K562 (cell line): ENCODE measurements around the gene MRPL11. TPM values are rescaled to one million over a fixed set of nuclear protein-coding genes. Genes with fewer than 3 reads are reported as not detected.

ENCODE experiments used
- ATAC-seq: fragments of 200-7000 bp; cut with Tn5 transposase; 3 replicates; pipeline ENCODE4 v1.9.1; 2020; ENCODE audit warnings: moderate library complexity
- BruUV-seq: library from RNA; stranded (reverse); fragments of 400-500 nt; replicated peaks from 2 replicates; lab custom pipeline; 2021; lab: Mats Ljungman, UMichigan
- CTCF ChIA-PET: fragments of 300-600 bp; formaldehyde crosslinking; extraction: SDS; loops from one replicate; lab custom pipeline; 2021; ENCODE audit warnings: low intra/inter-chr PET ratio; lab: Yijun Ruan, JAX
- POLR2A ChIA-PET: fragments of 300-600, 350-650 bp; sonication (Branson Sonifier 250); formaldehyde crosslinking; extraction: SDS; loops from one replicate; lab custom pipeline; 2021; ENCODE audit warnings: antibody characterized with exemption, inconsistent platforms; lab: Yijun Ruan, JAX
- DNase-seq, 4 experiments: peaks; one replicate each; pipeline versions ENCODE4 v3.0.0 to v3.0.0-alpha.2; 2011 to 2018; ENCODE audit warnings: low spot score in 3 of 4, mixed read lengths in 3 of 4; ENCODE audit errors: extremely low read depth in 1 of 4
- FAIRE-seq: peaks from 2 replicates; lab custom pipeline; 2011; peaks lifted over from hg19 to GRCh38; lab: Jason Lieb, UNC
- H2AFZ ChIP-seq: 2 replicates; pipeline ENCODE4 v1.6.0; 2011; ENCODE audit warnings: low read depth, low read length, control low read depth, inconsistent platforms
- H3K27ac ChIP-seq: fragments of 200-600 bp; 3 replicates; pipeline ENCODE4 v1.8.0; 2011; ENCODE audit warnings: low read depth, mild to moderate bottlenecking, control low read depth, inconsistent platforms, low read length, moderate library complexity, mixed read lengths; ENCODE audit errors: extremely low read depth
- H3K27me3 ChIP-seq, 2 experiments: fragments of 300-600 bp in 1 of 2; 2 replicates in 1 of 2; 3 replicates in 1 of 2; pipeline versions ENCODE4 v1.6.0 to v1.8.0; 2011; ENCODE audit warnings: inconsistent platforms in 2 of 2, low read length in 2 of 2, mild to moderate bottlenecking in 1 of 2, mixed read lengths in 1 of 2, moderate library complexity in 1 of 2; ENCODE audit not compliant: control insufficient read depth in 2 of 2, insufficient read depth in 2 of 2
- H3K36me3 ChIP-seq: fragments of 300-600 bp; 3 replicates; pipeline ENCODE4 v1.8.0; 2011; ENCODE audit warnings: mild to moderate bottlenecking, low read length, inconsistent platforms; ENCODE audit not compliant: control insufficient read depth, insufficient read depth
- H3K4me1 ChIP-seq, 2 experiments: fragments of 200-600 bp in 1 of 2; replicated peaks in 1 of 2; 2 replicates in 1 of 2; 3 replicates in 1 of 2; pipeline versions ENCODE4 v1.5.1 to v1.8.0; 2011; ENCODE audit warnings: inconsistent platforms in 2 of 2, low read length in 2 of 2, mild to moderate bottlenecking in 1 of 2, mixed read lengths in 1 of 2, moderate library complexity in 1 of 2; ENCODE audit not compliant: control insufficient read depth in 2 of 2, insufficient read depth in 2 of 2
- H3K4me2 ChIP-seq: 2 replicates; pipeline ENCODE4 v1.6.1; 2011; ENCODE audit warnings: low read length, control low read depth, inconsistent platforms, mixed read lengths; ENCODE audit not compliant: insufficient read depth
- H3K4me3 ChIP-seq: fragments of 200-600 bp; sonication (generic), shearing (Covaris generic); 2 replicates; pipeline ENCODE4 v1.5.1; 2016; ENCODE audit warnings: control low read depth, inconsistent platforms
- H3K79me2 ChIP-seq: fragments of 200-600 bp; 3 replicates; pipeline ENCODE4 v1.8.0; 2011; ENCODE audit warnings: low read length, inconsistent platforms; ENCODE audit not compliant: control insufficient read depth, insufficient read depth
- H3K9ac ChIP-seq, 2 experiments: 2 replicates each; pipeline versions ENCODE4 v1.6.0 to v1.6.1; 2011; ENCODE audit warnings: low read depth in 2 of 2, low read length in 2 of 2, control low read depth in 1 of 2, inconsistent platforms in 1 of 2, mild to moderate bottlenecking in 1 of 2, mixed read lengths in 1 of 2; ENCODE audit not compliant: insufficient read depth in 1 of 2
- H3K9me1 ChIP-seq: one replicate; pipeline ENCODE4 v1.6.0; 2011; ENCODE audit warnings: inconsistent platforms, mild to moderate bottlenecking, low read length, moderate library complexity; ENCODE audit not compliant: control insufficient read depth, insufficient read depth
- H3K9me3 ChIP-seq: replicated peaks from 2 replicates; pipeline ENCODE4 v1.5.1; 2011; ENCODE audit warnings: low read depth, low read length, inconsistent platforms; ENCODE audit not compliant: control insufficient read depth, insufficient read depth
- H4K20me1 ChIP-seq: replicated peaks from 2 replicates; pipeline ENCODE4 v1.6.1; 2011; ENCODE audit warnings: low read length, inconsistent platforms, mixed read lengths; ENCODE audit not compliant: control insufficient read depth, insufficient read depth
- CEBPG ChIP-seq, 3 experiments: fragments of 200-800 bp in 1 of 3; sonication (Bioruptor generic) in 1 of 3; sonication (generic) in 1 of 3; formaldehyde crosslinking in 1 of 3; IDR thresholded peaks in 2 of 3; conservative IDR thresholded peaks in 1 of 3; 2 replicates each; pipeline versions ENCODE4 v1.6.1 to v1.8.0; 2016 to 2022; ENCODE audit warnings: missing compliant biosample characterization in 2 of 3, missing genetic modification characterization in 2 of 3, mild to moderate bottlenecking in 1 of 3, missing genetic modification reagents in 1 of 3
- MYC ChIP-seq, 2 experiments: fragments of 250-450 bp in 1 of 2; sonication (Bioruptor Pico) in 1 of 2; IDR thresholded peaks; 2 replicates each; pipeline versions ENCODE4 v1.5.1 to v1.6.1; 2012 to 2021; ENCODE audit warnings: low read depth in 2 of 2, borderline replicate concordance in 1 of 2, improper control_type of control experiment in 1 of 2, low read length in 1 of 2, mild to moderate bottlenecking in 1 of 2, moderate library complexity in 1 of 2
- TRIM24 ChIP-seq, 2 experiments: fragments of 450-650 bp; IDR thresholded peaks; 2 replicates each; pipeline ENCODE4 v1.6.1; 2016
- ZNF408 ChIP-seq: fragments of 250-450 bp; sonication (Bioruptor Pico); IDR thresholded peaks from 2 replicates; pipeline ENCODE4 v1.4.0; 2020; ENCODE audit warnings: low read depth, mild to moderate bottlenecking, moderate library complexity
- ZNF589 ChIP-seq: fragments of 200-800 bp; sonication (Bioruptor generic); IDR thresholded peaks from 2 replicates; pipeline ENCODE4 v1.6.1; 2016; ENCODE audit warnings: low read depth, missing genetic modification characterization, missing compliant biosample characterization
- WGBS: fragments of 100-300 bp; shearing (Covaris generic); methylation state at CpG from one replicate; pipeline ENCODE4 v1.1.6; 2016; ENCODE audit warnings: low coverage, mixed read lengths; ENCODE audit not compliant: insufficient coverage; ENCODE audit errors: missing lambda C conversion rate; 5-methylcytosine and 5-hydroxymethylcytosine counted together
- in situ Hi-C: fragments of 300-500 bp; cut with MboI; formaldehyde crosslinking; loops from 4 replicates; pipeline ENCODE4 v1.15.0; 2018; ENCODE audit warnings: inconsistent platforms, mixed read lengths
- intact Hi-C: fragments of 100-400 bp; cut with micrococcal nuclease; formaldehyde crosslinking; loops from 2 replicates; pipeline ENCODE4 v1.14.2; 2022
- polyA plus RNA-seq, 8 experiments: library from polyadenylated mRNA; depleted of rRNA in 4 of 8; stranded (reverse) in 5 of 8; unstranded in 3 of 8; fragments of >200 nt; fragmentation: Nextera tagmentation in 2 of 8; fragmentation: Illumina TruSeq in 1 of 8; extraction: Ambion mirVana in 2 of 8; extraction: Trizol in 1 of 8; gene quantifications; 2 replicates each; pipeline versions ENCODE4 v1.2.1 to v1.2.3, GENCODE V29; 2011 to 2014; ENCODE audit warnings: inconsistent platforms in 1 of 8, missing spikeins in 1 of 8
- total RNA-seq, 7 experiments: library from RNA; depleted of rRNA in 6 of 7; stranded (reverse); fragments of >200 nt in 6 of 7; fragmentation: Illumina TruSeq in 2 of 7; extraction: Trizol in 2 of 7; gene quantifications; 2 replicates each; pipeline versions ENCODE4 v1.2.1 to v1.2.3, GENCODE V29; 2011 to 2021; ENCODE audit warnings: low replicate concordance in 1 of 7
- TF ChIP-seq, protein P1 (sequence below), 3 experiments: IDR thresholded peaks in 2 of 3; conservative IDR thresholded peaks in 1 of 3; 2 replicates each; pipeline ENCODE4 v1.5.1; 2011 to 2012; ENCODE audit warnings: low read length in 3 of 3, mild to moderate bottlenecking in 3 of 3, control low read depth in 2 of 3, improper control_type of control experiment in 1 of 3, inconsistent platforms in 1 of 3, low read depth in 1 of 3, mixed read lengths in 1 of 3, moderate library complexity in 1 of 3; ENCODE audit not compliant: insufficient read depth in 2 of 3
- TF ChIP-seq, protein P2 (sequence below): fragments of 450-650 bp; formaldehyde crosslinking; IDR thresholded peaks from 2 replicates; pipeline ENCODE4 v1.4.0; 2020; ENCODE audit warnings: mild to moderate bottlenecking, moderate library complexity
- TF ChIP-seq, protein P3 (sequence below): fragments of 150-350 bp; IDR thresholded peaks from 2 replicates; pipeline ENCODE4 v1.6.1; 2014; ENCODE audit warnings: low read depth, mild to moderate bottlenecking, low read length, borderline replicate concordance

The MRPL11 gene
- total and polyA plus RNA-seq, 9 of the 15 experiments (the other 6 are each of a cell fraction or from before 2014, with no cell fraction given) = 33.0 to 173 (median 91.9) TPM

DNA sequence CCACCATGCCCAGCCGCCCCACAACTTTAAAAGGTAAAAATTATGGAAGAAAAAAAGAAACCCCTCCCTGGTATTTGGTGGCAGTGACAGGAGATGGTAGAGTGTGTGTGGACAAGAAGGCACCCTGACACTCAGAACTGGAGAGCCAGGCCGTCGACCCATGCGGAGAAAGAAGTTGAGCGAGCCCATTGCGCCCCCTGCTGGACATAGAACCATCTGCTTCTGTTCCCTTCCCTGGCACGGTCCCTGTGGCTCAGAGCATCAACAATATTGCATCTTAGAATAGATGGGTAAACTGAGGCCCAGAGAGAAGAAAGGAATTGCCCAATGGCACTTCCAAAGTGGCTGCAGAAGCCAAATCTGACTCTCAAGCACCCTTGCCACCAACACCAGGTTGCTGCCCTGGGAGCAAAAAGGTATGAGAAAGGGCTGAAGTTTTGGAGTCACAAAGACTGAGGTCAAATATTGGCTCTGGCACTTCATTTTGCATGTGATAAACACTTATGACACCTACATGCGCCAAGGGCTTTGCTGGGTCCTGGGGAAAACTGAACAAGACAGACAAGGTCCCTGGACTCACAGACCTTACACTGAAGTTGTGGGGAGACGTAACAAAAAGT lies 8.6 kb downstream of the MRPL11 start (continued):
- TF ChIP-seq MYC (IDR thresholded peaks at IDR 0.05; ENCODE audit: low read depth, low read length) = peak; percentile 65; the same call in 1 of the 2 replicates
- no peak for TF ChIP-seq MYC (CRISPR knock-in tag; IDR thresholded peaks at IDR 0.05; ENCODE audit: borderline replicate concordance, low read depth)
- TF ChIP-seq, protein P1, sequence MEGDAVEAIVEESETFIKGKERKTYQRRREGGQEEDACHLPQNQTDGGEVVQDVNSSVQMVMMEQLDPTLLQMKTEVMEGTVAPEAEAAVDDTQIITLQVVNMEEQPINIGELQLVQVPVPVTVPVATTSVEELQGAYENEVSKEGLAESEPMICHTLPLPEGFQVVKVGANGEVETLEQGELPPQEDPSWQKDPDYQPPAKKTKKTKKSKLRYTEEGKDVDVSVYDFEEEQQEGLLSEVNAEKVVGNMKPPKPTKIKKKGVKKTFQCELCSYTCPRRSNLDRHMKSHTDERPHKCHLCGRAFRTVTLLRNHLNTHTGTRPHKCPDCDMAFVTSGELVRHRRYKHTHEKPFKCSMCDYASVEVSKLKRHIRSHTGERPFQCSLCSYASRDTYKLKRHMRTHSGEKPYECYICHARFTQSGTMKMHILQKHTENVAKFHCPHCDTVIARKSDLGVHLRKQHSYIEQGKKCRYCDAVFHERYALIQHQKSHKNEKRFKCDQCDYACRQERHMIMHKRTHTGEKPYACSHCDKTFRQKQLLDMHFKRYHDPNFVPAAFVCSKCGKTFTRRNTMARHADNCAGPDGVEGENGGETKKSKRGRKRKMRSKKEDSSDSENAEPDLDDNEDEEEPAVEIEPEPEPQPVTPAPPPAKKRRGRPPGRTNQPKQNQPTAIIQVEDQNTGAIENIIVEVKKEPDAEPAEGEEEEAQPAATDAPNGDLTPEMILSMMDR (IDR thresholded peaks at IDR 0.05 in 2 of 3, conservative IDR thresholded peaks at IDR 0.05 in 1 of 3; ENCODE audit: insufficient read depth in 2 of 3, low read depth in 1 of 3, low read length in 3 of 3) = peak; percentile 88 to 91 (median 91)
- TF ChIP-seq, all 486 proteins: peak for 12

DNA sequence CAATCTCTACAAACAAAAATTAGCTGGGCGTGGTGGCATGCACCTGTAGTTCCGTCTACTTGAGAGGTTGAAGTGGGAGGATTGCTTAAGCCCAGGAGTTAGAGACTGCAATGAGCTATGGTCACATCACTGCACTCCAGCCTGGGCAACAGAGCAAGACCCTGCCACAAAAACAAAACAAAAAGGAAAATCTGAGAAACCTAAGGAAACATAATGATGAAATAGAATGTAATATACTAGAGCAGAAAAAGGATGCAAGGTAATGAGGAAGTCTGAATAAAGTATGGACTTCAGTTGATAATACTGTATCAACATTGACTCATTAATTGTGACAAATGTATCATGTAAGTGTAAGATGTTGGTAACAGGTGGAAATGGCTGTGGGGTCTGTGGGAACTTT lies 9.7 kb downstream of the MRPL11 start:
- 23% methylated on average over 2 of the region's 2 CpGs for WGBS
- DNase-seq = no peak
- Histone ChIP-seq H4K20me1 (peaks cover 5% of the 10 kb centered on the region; the same call in 1 of the 2 replicates), H3K9me3 (no peaks in the 10 kb centered on the region), H2AFZ (no peak overlapping the region), H3K4me3 (no peak overlapping the region), H3K4me1 (peaks cover 3 to 5% of the 10 kb centered on the region in 2 experiments; a peak in 3 of 5 replicates), H3K27ac (no peak overlapping the region), H3K27me3 (peaks cover 0 to 8% of the 10 kb centered on the region in 2 experiments; a peak in 1 of 5 replicates), H3K4me2 (no peak overlapping the region), H3K79me2 (no peaks in the 10 kb centered on the region), H3K9me1 (no peaks in the 10 kb centered on the region), H3K9ac (no peak overlapping the region), H3K36me3 (no peaks in the 10 kb centered on the region)
- ChIA-PET POLR2A (interaction anchor here (1.4 kb wide), 1 partner anchor 248 kb away, joined by 4 read pairs; the partner anchor contains the start of gene RBM4B), CTCF (interaction anchor here (1.5 to 2.5 kb wide), 2 partner anchors 19 to 249 kb away, joined by 11 to 52 read pairs; partner anchors contain the start of gene RBM4B)
- no TSS peak for BruUV-seq
- intact Hi-C loops (no loop called here), in situ Hi-C loops (no loop called here)
- ATAC-seq = no peak
- FAIRE-seq = no peak
- no peak for TF ChIP-seq CEBPG (CRISPR knock-in tag; IDR thresholded peaks at IDR 0.05)
- TF ChIP-seq CEBPG (tag; conservative IDR thresholded peaks at IDR 0.05 in 1 of 2, IDR thresholded peaks at IDR 0.05 in 1 of 2) = peak in 1 of 2 experiments; percentile 82; a peak in 2 of 4 replicates
- no peak for TF ChIP-seq ZNF408 (CRISPR knock-in tag)
- TF ChIP-seq, protein P2, sequence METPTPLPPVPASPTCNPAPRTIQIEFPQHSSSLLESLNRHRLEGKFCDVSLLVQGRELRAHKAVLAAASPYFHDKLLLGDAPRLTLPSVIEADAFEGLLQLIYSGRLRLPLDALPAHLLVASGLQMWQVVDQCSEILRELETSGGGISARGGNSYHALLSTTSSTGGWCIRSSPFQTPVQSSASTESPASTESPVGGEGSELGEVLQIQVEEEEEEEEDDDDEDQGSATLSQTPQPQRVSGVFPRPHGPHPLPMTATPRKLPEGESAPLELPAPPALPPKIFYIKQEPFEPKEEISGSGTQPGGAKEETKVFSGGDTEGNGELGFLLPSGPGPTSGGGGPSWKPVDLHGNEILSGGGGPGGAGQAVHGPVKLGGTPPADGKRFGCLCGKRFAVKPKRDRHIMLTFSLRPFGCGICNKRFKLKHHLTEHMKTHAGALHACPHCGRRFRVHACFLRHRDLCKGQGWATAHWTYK (CRISPR knock-in tag) = no peak
- peak in 1 of 2 experiments; percentile 63; a peak in 2 of 4 replicates for TF ChIP-seq TRIM24 (IDR thresholded peaks at IDR 0.05)
- TF ChIP-seq, protein P3, sequence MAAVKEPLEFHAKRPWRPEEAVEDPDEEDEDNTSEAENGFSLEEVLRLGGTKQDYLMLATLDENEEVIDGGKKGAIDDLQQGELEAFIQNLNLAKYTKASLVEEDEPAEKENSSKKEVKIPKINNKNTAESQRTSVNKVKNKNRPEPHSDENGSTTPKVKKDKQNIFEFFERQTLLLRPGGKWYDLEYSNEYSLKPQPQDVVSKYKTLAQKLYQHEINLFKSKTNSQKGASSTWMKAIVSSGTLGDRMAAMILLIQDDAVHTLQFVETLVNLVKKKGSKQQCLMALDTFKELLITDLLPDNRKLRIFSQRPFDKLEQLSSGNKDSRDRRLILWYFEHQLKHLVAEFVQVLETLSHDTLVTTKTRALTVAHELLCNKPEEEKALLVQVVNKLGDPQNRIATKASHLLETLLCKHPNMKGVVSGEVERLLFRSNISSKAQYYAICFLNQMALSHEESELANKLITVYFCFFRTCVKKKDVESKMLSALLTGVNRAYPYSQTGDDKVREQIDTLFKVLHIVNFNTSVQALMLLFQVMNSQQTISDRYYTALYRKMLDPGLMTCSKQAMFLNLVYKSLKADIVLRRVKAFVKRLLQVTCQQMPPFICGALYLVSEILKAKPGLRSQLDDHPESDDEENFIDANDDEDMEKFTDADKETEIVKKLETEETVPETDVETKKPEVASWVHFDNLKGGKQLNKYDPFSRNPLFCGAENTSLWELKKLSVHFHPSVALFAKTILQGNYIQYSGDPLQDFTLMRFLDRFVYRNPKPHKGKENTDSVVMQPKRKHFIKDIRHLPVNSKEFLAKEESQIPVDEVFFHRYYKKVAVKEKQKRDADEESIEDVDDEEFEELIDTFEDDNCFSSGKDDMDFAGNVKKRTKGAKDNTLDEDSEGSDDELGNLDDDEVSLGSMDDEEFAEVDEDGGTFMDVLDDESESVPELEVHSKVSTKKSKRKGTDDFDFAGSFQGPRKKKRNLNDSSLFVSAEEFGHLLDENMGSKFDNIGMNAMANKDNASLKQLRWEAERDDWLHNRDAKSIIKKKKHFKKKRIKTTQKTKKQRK = no peak
- no peak for TF ChIP-seq ZNF589
